ENCODE data around the gene FMN1.

FMN1 gene

DNA sequence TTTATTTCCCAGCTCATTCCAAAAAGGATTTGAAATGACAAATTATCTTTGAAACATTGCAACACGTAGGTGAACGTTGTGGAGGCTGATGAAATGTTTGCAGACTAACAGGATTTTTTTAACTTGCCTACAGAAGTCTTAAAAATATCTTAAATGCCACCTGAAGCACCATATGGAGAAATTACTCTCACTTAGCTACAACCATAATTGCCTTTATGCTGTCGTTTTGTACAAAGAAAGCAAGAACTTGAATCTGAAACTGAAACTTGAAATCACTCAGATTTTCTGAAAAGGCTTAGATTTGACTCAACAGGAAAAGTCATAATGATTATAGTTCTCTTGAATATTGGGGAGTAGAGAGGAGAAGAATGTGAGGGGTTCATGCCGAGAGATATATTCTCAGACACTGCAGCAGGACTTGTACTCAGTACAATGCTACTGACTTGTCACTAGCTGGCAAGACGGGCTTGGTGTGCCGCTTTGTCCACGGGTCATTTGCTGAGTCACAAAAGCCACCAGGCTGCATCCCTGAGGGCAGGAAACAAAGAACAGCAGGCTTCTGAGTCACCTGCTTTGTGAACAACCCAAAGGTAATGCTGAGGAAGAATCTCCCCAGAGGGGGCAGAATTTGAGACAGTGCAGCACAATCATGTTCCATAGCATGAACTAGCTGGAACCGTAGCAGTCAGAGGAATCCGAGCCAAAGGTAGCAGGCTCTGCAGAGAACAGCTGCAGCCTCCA, 7.1 kb upstream of the FMN1 start:
- ChIA-PET CTCF (interaction anchor here (0.6 to 1.2 kb wide), 8 partner anchors 10 to 629 kb away, joined by 3 to 6 read pairs (median 3); no protein-coding TSS in a partner anchor), POLR2A (ENCODE audit: low non-redundant PET) (no interaction called here)
- H3K27ac ChIP-seq, result no peak overlapping the region
- TF ChIP-seq, protein P1, sequence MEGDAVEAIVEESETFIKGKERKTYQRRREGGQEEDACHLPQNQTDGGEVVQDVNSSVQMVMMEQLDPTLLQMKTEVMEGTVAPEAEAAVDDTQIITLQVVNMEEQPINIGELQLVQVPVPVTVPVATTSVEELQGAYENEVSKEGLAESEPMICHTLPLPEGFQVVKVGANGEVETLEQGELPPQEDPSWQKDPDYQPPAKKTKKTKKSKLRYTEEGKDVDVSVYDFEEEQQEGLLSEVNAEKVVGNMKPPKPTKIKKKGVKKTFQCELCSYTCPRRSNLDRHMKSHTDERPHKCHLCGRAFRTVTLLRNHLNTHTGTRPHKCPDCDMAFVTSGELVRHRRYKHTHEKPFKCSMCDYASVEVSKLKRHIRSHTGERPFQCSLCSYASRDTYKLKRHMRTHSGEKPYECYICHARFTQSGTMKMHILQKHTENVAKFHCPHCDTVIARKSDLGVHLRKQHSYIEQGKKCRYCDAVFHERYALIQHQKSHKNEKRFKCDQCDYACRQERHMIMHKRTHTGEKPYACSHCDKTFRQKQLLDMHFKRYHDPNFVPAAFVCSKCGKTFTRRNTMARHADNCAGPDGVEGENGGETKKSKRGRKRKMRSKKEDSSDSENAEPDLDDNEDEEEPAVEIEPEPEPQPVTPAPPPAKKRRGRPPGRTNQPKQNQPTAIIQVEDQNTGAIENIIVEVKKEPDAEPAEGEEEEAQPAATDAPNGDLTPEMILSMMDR (conservative IDR thresholded peaks at IDR 0.05; ENCODE audit: low read depth), result no peak
- peak; percentile 67 for DNase-seq (ENCODE audit: low spot score)

GRCh38 chr15:33200903-33201302, 6.4 kb upstream of the FMN1 start:
- H3K27ac ChIP-seq, result no peak overlapping the region
- DNase-seq (ENCODE audit: low spot score), result no peak
- TF ChIP-seq, protein P1 (conservative IDR thresholded peaks at IDR 0.05; ENCODE audit: low read depth), result no peak
- ChIA-PET POLR2A (ENCODE audit: low non-redundant PET) (no interaction called here), CTCF (interaction anchor here (0.7 kb wide), 1 partner anchor 77 kb away, joined by 4 read pairs; no protein-coding TSS in a partner anchor)

DNA sequence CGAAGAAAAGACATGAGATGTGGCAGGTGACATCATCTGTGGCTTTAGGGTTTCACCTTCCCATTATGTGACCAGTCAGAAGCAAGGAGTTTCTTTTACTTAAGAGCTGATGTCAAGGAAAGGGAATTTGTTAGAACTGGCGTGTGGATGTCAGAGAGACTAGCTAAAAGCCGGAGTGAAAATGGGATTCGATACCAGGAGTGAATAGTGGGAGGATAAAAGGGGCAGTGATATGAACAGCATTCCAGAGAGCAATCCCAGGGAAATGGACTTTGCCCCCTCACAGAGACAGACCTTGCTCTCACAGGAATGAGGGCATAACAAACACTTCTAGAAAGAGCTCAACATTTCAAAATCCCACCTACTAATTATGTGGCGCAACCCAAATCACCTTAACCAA, 5.9 kb upstream of the FMN1 start:
- H3K27ac ChIP-seq, result no peak overlapping the region
- ChIA-PET CTCF (no interaction called here), POLR2A (ENCODE audit: low non-redundant PET) (no interaction called here)
- DNase-seq (ENCODE audit: low spot score), result no peak
- TF ChIP-seq, protein P1 (conservative IDR thresholded peaks at IDR 0.05; ENCODE audit: low read depth), result no peak

- no peak for DNase-seq (ENCODE audit: low spot score)
- POLR2A ChIA-PET (ENCODE audit: low non-redundant PET), result no interaction called here
- TF ChIP-seq, protein P1 (conservative IDR thresholded peaks at IDR 0.05; ENCODE audit: low read depth), result no peak
- CTCF ChIA-PET, result no interaction called here
- H3K27ac ChIP-seq, result no peak overlapping the region
These were observed 4.0 kb upstream of the FMN1 start for GRCh38 chr15:33198541-33198940.

DNA sequence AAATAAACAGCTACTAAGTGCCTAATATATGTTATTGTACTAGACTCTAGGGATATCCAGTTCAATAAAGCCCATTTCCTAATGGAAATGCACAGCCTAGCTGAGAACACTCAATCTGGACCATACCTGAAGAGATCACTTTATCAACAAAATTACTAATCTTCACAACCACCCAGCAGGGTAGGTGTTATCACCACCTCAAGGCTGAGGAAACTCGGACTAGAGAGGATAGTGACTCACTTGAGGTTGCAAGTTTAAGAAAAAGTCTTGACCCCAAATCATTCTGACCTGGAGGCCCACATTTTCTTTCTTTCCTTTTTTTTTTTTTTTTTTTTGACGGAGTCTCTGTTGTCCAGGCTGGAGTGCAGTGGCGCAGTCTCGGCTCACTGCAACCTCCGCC, 3.1 kb upstream of the FMN1 start:
- no peak overlapping the region for H3K27ac ChIP-seq
- ChIA-PET CTCF (no interaction called here), POLR2A (ENCODE audit: low non-redundant PET) (no interaction called here)
- TF ChIP-seq, protein P1 (conservative IDR thresholded peaks at IDR 0.05; ENCODE audit: low read depth), result no peak
- DNase-seq (ENCODE audit: low spot score), result no peak

- ChIA-PET POLR2A (ENCODE audit: low non-redundant PET) (interaction anchor here (0.6 to 0.7 kb wide), 2 partner anchors 48 to 49 kb away, joined by 3 to 5 read pairs; no protein-coding TSS in a partner anchor), CTCF (no interaction called here)
- TF ChIP-seq, protein P1 (conservative IDR thresholded peaks at IDR 0.05; ENCODE audit: low read depth), result no peak
- H3K27ac ChIP-seq, result no peak overlapping the region
- no peak for DNase-seq (ENCODE audit: low spot score)
These were observed 277 bp downstream of the FMN1 start for GRCh38 chr15:33194237-33194636.
